Skeletal muscle satellite cell (primary cell): ENCODE results near the gene NCAPD2.

Source experiments
- H3K27me3 ChIP-seq: 2 replicates; pipeline ENCODE4 v1.7.0; 2013; ENCODE audit warnings: low read length; ENCODE audit not compliant: control insufficient read depth, insufficient read depth
- H3K36me3 ChIP-seq: 2 replicates; pipeline ENCODE4 v1.7.0; 2013; ENCODE audit warnings: mild to moderate bottlenecking, control low read depth, low read length; ENCODE audit not compliant: insufficient read depth
- H3K4me1 ChIP-seq: 2 replicates; pipeline ENCODE4 v1.7.0; 2013; ENCODE audit warnings: low read length; ENCODE audit not compliant: control insufficient read depth, insufficient read depth
- H3K4me2 ChIP-seq: 2 replicates; pipeline ENCODE4 v1.7.0; 2013; ENCODE audit warnings: mild to moderate bottlenecking, low read length
- H3K4me3 ChIP-seq: 2 replicates; pipeline ENCODE4 v1.7.0; 2013; ENCODE audit warnings: low read length
- H3K9ac ChIP-seq: 2 replicates; pipeline ENCODE4 v1.7.0; 2013; ENCODE audit warnings: mild to moderate bottlenecking, low read depth, low read length, moderate library complexity
- H3K9me3 ChIP-seq: replicated peaks from 2 replicates; pipeline ENCODE4 v1.7.0; 2013; ENCODE audit warnings: mild to moderate bottlenecking, control low read depth, low read length
- small RNA-seq: library from RNA; depleted of rRNA; stranded (forward); fragments of <200 nt; gene quantifications from one replicate; pipeline ENCODE3, GENCODE V24; 2012

NCAPD2 gene

DNA sequence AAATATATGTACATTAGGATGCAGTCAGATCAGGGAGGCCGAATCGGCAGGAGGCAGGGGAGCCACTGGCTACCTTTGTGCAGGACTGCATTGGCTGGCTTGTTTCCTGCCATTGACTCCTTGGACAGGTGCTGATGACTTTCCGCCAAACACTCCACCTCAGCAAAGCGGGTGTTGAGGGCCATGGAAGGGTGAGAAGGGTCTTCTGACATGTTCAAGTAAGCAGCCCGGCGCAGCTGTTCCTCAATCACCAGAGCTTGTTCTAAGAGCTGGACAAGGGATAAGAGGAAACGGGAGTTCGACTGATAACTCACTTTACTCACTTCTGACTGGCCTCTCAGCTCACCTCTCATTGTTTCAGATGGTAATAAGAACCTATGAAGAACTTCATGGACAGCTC is 79.1 kb downstream of the NCAPD2 start:
- H3K27me3 ChIP-seq, result no peaks in the 10 kb centered on the region
- H3K9me3 ChIP-seq, result no peaks in the 10 kb centered on the region
- peaks cover 76% of the 10 kb centered on the region for H3K36me3 ChIP-seq
- H3K9ac ChIP-seq, result no peak overlapping the region
- H3K4me3 ChIP-seq, result no peak overlapping the region
- peaks cover 13% of the 10 kb centered on the region for H3K4me1 ChIP-seq
- no peak overlapping the region for H3K4me2 ChIP-seq

GRCh38 chr12:6574576-6575295 is 80.8 kb downstream of the NCAPD2 start:
- Histone ChIP-seq H3K9ac (no peak overlapping the region), H3K4me2 (no peak overlapping the region), H3K27me3 (no peaks in the 10 kb centered on the region), H3K9me3 (no peaks in the 10 kb centered on the region), H3K36me3 (peaks cover 79% of the 10 kb centered on the region), H3K4me3 (no peak overlapping the region), H3K4me1 (no peaks in the 10 kb centered on the region)

DNA sequence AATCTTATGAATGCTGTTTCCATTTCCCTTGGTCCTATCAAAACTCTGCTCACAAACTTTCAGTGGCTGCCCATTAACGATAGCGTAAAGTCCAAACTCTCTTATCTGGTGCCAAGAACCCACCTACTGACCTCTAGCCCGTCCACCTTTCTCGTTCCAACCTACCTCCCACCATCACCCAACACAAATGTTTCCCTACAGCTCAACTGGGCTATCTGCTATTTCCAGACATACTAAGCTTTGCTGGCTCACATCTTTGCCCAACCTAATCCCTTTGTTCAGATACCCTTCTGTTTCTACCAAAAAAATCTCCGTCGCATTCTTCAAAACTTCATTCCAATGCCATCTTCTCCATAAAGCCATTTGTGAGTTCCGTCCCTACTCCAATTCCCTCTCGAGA is 81.7 kb downstream of the NCAPD2 start:
- H3K9ac ChIP-seq, result no peak overlapping the region
- H3K9me3 ChIP-seq, result no peaks in the 10 kb centered on the region
- H3K36me3 ChIP-seq, result peaks cover 78% of the 10 kb centered on the region
- H3K4me2 ChIP-seq, result no peak overlapping the region
- no peak overlapping the region for H3K4me3 ChIP-seq
- no peaks in the 10 kb centered on the region for H3K4me1 ChIP-seq
- no peaks in the 10 kb centered on the region for H3K27me3 ChIP-seq

Small RNA genes within 50 kb of the gene (small RNA-seq; reads per million reads assigned to genes)
- 43.3 reads per million, percentile 96 among the genes with 10 or more reads in this experiment for gene SCARNA11
